PC-3 (cell line): Measurements from ENCODE around the gene TBPL1.

Experiments
- CTCF ChIP-seq: fragments of 300-600 bp; sonication (generic); conservative IDR thresholded peaks from 2 replicates; pipeline ENCODE4 v1.5.1; 2017; ENCODE audit warnings: antibody characterized with exemption, low read depth, mild to moderate bottlenecking, low read length
- EZH2 ChIP-seq: fragments of 300-600 bp; sonication (generic); IDR thresholded peaks from one replicate; pipeline ENCODE4 v1.6.1; 2017; ENCODE audit warnings: antibody characterized with exemption, mild to moderate bottlenecking, low read length; ENCODE audit not compliant: unreplicated experiment

GRCh38 chr6:133971861-133972260 lies 18.8 kb downstream of the TBPL1 start:
- no peak for TF ChIP-seq CTCF
- TF ChIP-seq EZH2: no peak
